ENCODE results near the gene CNOT11. TPM values are rescaled to one million over a fixed set of nuclear protein-coding genes. Genes with fewer than 3 reads are reported as not detected.
"Not testable (repeated sequence)": the region's sequence is repeated elsewhere in the genome, so short reads cannot be mapped to it uniquely, and the experiment has no call there.

CNOT11 gene
- total and polyA plus RNA-seq, 2 of the 8 experiments (the other 6 are each of a cell fraction or from before 2014, with no cell fraction given) = 41.5 to 54.6 TPM

GRCh38 chr2:101244373-101244772, 8.3 kb upstream of the CNOT11 start:
- H2BK120ac ChIP-seq (replicated peaks; ENCODE audit: low read depth, low read length); H3K36me3 ChIP-seq (ENCODE audit: control insufficient read depth in 2 of 4, insufficient read depth in 4 of 4, low read length in 3 of 4); POLR2A ChIA-PET (ENCODE audit: partially characterized antibody); H3K18ac ChIP-seq (ENCODE audit: extremely low read depth, low read length); H2AFZ ChIP-seq (ENCODE audit: low read length); H3K4me1 ChIP-seq (replicated peaks in 1 of 4; ENCODE audit: control insufficient read depth in 3 of 4, insufficient read depth in 4 of 4, low read length in 3 of 4); H4K5ac ChIP-seq (ENCODE audit: insufficient read length, low read depth, low read length); H4K8ac ChIP-seq (ENCODE audit: extremely low read depth, insufficient read depth, low read length); H2BK20ac ChIP-seq (ENCODE audit: low read length); H2BK15ac ChIP-seq (ENCODE audit: low read length); H3K4me2 ChIP-seq (ENCODE audit: insufficient read depth in 1 of 2, low read depth in 2 of 2, low read length in 2 of 2); FAIRE-seq; H3K4me3 ChIP-seq (ENCODE audit: extremely low read depth in 1 of 4, insufficient read depth in 2 of 4, low read depth in 3 of 4, low read length in 4 of 4); H2BK12ac ChIP-seq (ENCODE audit: low read depth, low read length); H4K20me1 ChIP-seq (replicated peaks in 1 of 2; ENCODE audit: control insufficient read depth in 1 of 2, insufficient read depth in 2 of 2, low read length in 2 of 2); H3K27ac ChIP-seq (ENCODE audit: low read depth, low read length); H3K9ac ChIP-seq (replicated peaks in 1 of 4; ENCODE audit: extremely low read depth in 1 of 4, low read depth in 3 of 4, low read length in 3 of 4); H3K23ac ChIP-seq (ENCODE audit: insufficient read length); H3K79me2 ChIP-seq (ENCODE audit: control insufficient read depth in 1 of 2, insufficient read depth in 2 of 2, low read length in 2 of 2); H3K14ac ChIP-seq (ENCODE audit: insufficient read length); H2AK5ac ChIP-seq (ENCODE audit: low read depth, low read length); H3K79me1 ChIP-seq (ENCODE audit: low read depth, low read length); DNase-seq (ENCODE audit: low read depth in 1 of 2, low spot score in 2 of 2); H4K91ac ChIP-seq (replicated peaks; ENCODE audit: insufficient read length, low read length); H2BK5ac ChIP-seq (ENCODE audit: low read depth, low read length); H3K27me3 ChIP-seq (replicated peaks in 1 of 4; ENCODE audit: control insufficient read depth in 3 of 4, extremely low read depth in 1 of 4, insufficient read depth in 3 of 4, low read length in 3 of 4); H3K23me2 ChIP-seq (ENCODE audit: low read depth, low read length); H3K56ac ChIP-seq (replicated peaks; ENCODE audit: insufficient read length, low read depth, low read length); H3K4ac ChIP-seq (replicated peaks; ENCODE audit: insufficient read length, low read depth, low read length); H3K9me3 ChIP-seq (ENCODE audit: insufficient read depth in 2 of 2, low read depth in 1 of 2, low read length in 1 of 2): not testable (repeated sequence)
- CTCF ChIA-PET (ENCODE audit: partially characterized antibody) = interaction anchor here (1.6 kb wide), 1 partner anchor 8 kb away, joined by 3 read pairs; no protein-coding TSS in a partner anchor
- WGBS, 2 experiments (ENCODE audit: extremely low coverage in 1 of 2, insufficient coverage in 1 of 2, insufficient read length in 1 of 2, insufficient replicate concordance in 2 of 2, low coverage in 1 of 2, low lambda C conversion rate in 2 of 2, missing lambda C conversion rate in 1 of 2) = 90% methylated on average over 4 of the region's 4 CpGs; no CpG with 5 or more reads in 1 of the 2 experiments

GRCh38 chr2:101244899-101245298, 7.8 kb upstream of the CNOT11 start:
- H3K9me3 ChIP-seq (ENCODE audit: insufficient read depth in 2 of 2, low read depth in 1 of 2, low read length in 1 of 2); H3K27ac ChIP-seq (ENCODE audit: low read depth, low read length); H2BK12ac ChIP-seq (ENCODE audit: low read depth, low read length); H3K36me3 ChIP-seq (ENCODE audit: control insufficient read depth in 2 of 4, insufficient read depth in 4 of 4, low read length in 3 of 4); H3K4me1 ChIP-seq (replicated peaks in 1 of 4; ENCODE audit: control insufficient read depth in 3 of 4, insufficient read depth in 4 of 4, low read length in 3 of 4); H3K9ac ChIP-seq (replicated peaks in 1 of 4; ENCODE audit: extremely low read depth in 1 of 4, low read depth in 3 of 4, low read length in 3 of 4); H2AK5ac ChIP-seq (ENCODE audit: low read depth, low read length); H2BK15ac ChIP-seq (ENCODE audit: low read length); H3K4me3 ChIP-seq (ENCODE audit: extremely low read depth in 1 of 4, insufficient read depth in 2 of 4, low read depth in 3 of 4, low read length in 4 of 4); POLR2A ChIA-PET (ENCODE audit: partially characterized antibody); H2AFZ ChIP-seq (ENCODE audit: low read length); H3K23ac ChIP-seq (ENCODE audit: insufficient read length); H2BK20ac ChIP-seq (ENCODE audit: low read length); H3K4ac ChIP-seq (replicated peaks; ENCODE audit: insufficient read length, low read depth, low read length); H4K8ac ChIP-seq (ENCODE audit: extremely low read depth, insufficient read depth, low read length); H3K56ac ChIP-seq (replicated peaks; ENCODE audit: insufficient read length, low read depth, low read length); H3K14ac ChIP-seq (ENCODE audit: insufficient read length); H2BK5ac ChIP-seq (ENCODE audit: low read depth, low read length); FAIRE-seq; H4K91ac ChIP-seq (replicated peaks; ENCODE audit: insufficient read length, low read length); DNase-seq (ENCODE audit: low read depth in 1 of 2, low spot score in 2 of 2); H4K20me1 ChIP-seq (replicated peaks in 1 of 2; ENCODE audit: control insufficient read depth in 1 of 2, insufficient read depth in 2 of 2, low read length in 2 of 2); H3K27me3 ChIP-seq (replicated peaks in 1 of 4; ENCODE audit: control insufficient read depth in 3 of 4, extremely low read depth in 1 of 4, insufficient read depth in 3 of 4, low read length in 3 of 4); H3K23me2 ChIP-seq (ENCODE audit: low read depth, low read length); H2BK120ac ChIP-seq (replicated peaks; ENCODE audit: low read depth, low read length); H4K5ac ChIP-seq (ENCODE audit: insufficient read length, low read depth, low read length); H3K18ac ChIP-seq (ENCODE audit: extremely low read depth, low read length); H3K4me2 ChIP-seq (ENCODE audit: insufficient read depth in 1 of 2, low read depth in 2 of 2, low read length in 2 of 2); H3K79me1 ChIP-seq (ENCODE audit: low read depth, low read length); H3K79me2 ChIP-seq (ENCODE audit: control insufficient read depth in 1 of 2, insufficient read depth in 2 of 2, low read length in 2 of 2): not testable (repeated sequence)
- CTCF ChIA-PET (ENCODE audit: partially characterized antibody) = interaction anchor here (1.1 to 1.6 kb wide), 2 partner anchors 9 to 24 kb away, joined by 3 to 4 read pairs; no protein-coding TSS in a partner anchor
- WGBS, 2 experiments (ENCODE audit: extremely low coverage in 1 of 2, insufficient coverage in 1 of 2, insufficient read length in 1 of 2, insufficient replicate concordance in 2 of 2, low coverage in 1 of 2, low lambda C conversion rate in 2 of 2, missing lambda C conversion rate in 1 of 2) = 98% methylated on average over 12 of the region's 12 CpGs; no CpG with 5 or more reads in 1 of the 2 experiments
